HepG2 (cell line): ENCODE data around the gene COL27A1. TPM values are rescaled to one million over a fixed set of nuclear protein-coding genes. Genes with fewer than 3 reads are reported as not detected.
A peak's percentile ranks its signal among the peaks of the same experiment; 100 is the strongest.

Experiments
- ATAC-seq: fragments of 200-7000 bp; cut with Tn5 transposase; 3 replicates; pipeline ENCODE4 v1.9.1; 2020; ENCODE audit warnings: mild to moderate bottlenecking, moderate library complexity
- BruUV-seq: library from RNA; stranded (reverse); fragments of 400-500 nt; replicated peaks from 2 replicates; lab custom pipeline; 2021; lab: Mats Ljungman, UMichigan
- CTCF ChIA-PET: fragments of 300-600 bp; formaldehyde crosslinking; extraction: SDS; loops from one replicate; lab custom pipeline; 2021; ENCODE audit warnings: low total read pairs, inconsistent platforms, low intra/inter-chr PET ratio; lab: Yijun Ruan, JAX
- POLR2A ChIA-PET: fragments of 350-600 bp; sonication (Branson Sonifier 250); formaldehyde crosslinking; loops from one replicate; lab custom pipeline; 2020; ENCODE audit warnings: antibody characterized with exemption, inconsistent platforms; lab: Yijun Ruan, JAX
- DNase-seq: peaks from one replicate; pipeline ENCODE4 v3.0.0-alpha.2; 2015; ENCODE audit warnings: low spot score
- FAIRE-seq: peaks from 3 replicates; lab custom pipeline; 2011; peaks lifted over from hg19 to GRCh38; lab: Jason Lieb, UNC
- H2AFZ ChIP-seq: one replicate; pipeline ENCODE4 v1.6.1; 2011; ENCODE audit warnings: low read length, inconsistent platforms
- H3K27ac ChIP-seq: fragments of 300-600 bp; 3 replicates; pipeline ENCODE4 v1.8.0; 2011; ENCODE audit warnings: mixed run types, mild to moderate bottlenecking, mixed read lengths, low read length, inconsistent platforms; ENCODE audit not compliant: insufficient read depth; ENCODE audit errors: extremely low read length
- H3K27me3 ChIP-seq, 2 experiments: fragments of 200-600 bp in 1 of 2; 2 replicates in 1 of 2; 3 replicates in 1 of 2; pipeline versions ENCODE4 v1.6.0 to v1.8.0; 2011; ENCODE audit warnings: low read length in 2 of 2, mild to moderate bottlenecking in 2 of 2, moderate library complexity in 2 of 2, inconsistent platforms in 1 of 2; ENCODE audit not compliant: insufficient read depth in 2 of 2, control insufficient read depth in 1 of 2
- H3K36me3 ChIP-seq, 2 experiments: fragments of 200-600 bp in 1 of 2; replicated peaks in 1 of 2; 2 replicates in 1 of 2; 3 replicates in 1 of 2; pipeline versions ENCODE4 v1.5.1 to v1.8.0; 2011; ENCODE audit warnings: low read length in 2 of 2, inconsistent platforms in 1 of 2; ENCODE audit not compliant: insufficient read depth in 2 of 2, control insufficient read depth in 1 of 2
- H3K4me1 ChIP-seq: 2 replicates; pipeline ENCODE4 v1.5.1; 2012; ENCODE audit warnings: low read length, inconsistent platforms; ENCODE audit not compliant: insufficient read depth
- H3K4me2 ChIP-seq: 2 replicates; pipeline ENCODE4 v1.6.0; 2011; ENCODE audit warnings: low read depth, low read length, inconsistent platforms
- H3K4me3 ChIP-seq, 3 experiments: fragments of 200-600 bp in 1 of 3; sonication (generic), shearing (Covaris generic) in 1 of 3; replicated peaks in 1 of 3; 2 replicates each; pipeline ENCODE4 v1.5.1; 2011 to 2016; ENCODE audit warnings: low read length in 3 of 3, inconsistent platforms in 2 of 3, low read depth in 2 of 3, mild to moderate bottlenecking in 2 of 3, control low read depth in 1 of 3, mixed read lengths in 1 of 3; ENCODE audit not compliant: insufficient read depth in 1 of 3
- H3K79me2 ChIP-seq: one replicate; pipeline ENCODE4 v1.6.1; 2011; ENCODE audit warnings: low read length, inconsistent platforms; ENCODE audit not compliant: insufficient read depth
- H3K9ac ChIP-seq: 2 replicates; pipeline ENCODE4 v1.6.0; 2011; ENCODE audit warnings: mild to moderate bottlenecking, low read depth, low read length, inconsistent platforms; ENCODE audit not compliant: insufficient read depth
- H3K9me3 ChIP-seq: 2 replicates; pipeline ENCODE4 v1.5.1; 2012; ENCODE audit warnings: mild to moderate bottlenecking, low read length
- H4K20me1 ChIP-seq: 2 replicates; pipeline ENCODE4 v1.6.0; 2011; ENCODE audit warnings: inconsistent platforms, mild to moderate bottlenecking, low read length, moderate library complexity; ENCODE audit not compliant: insufficient read depth
- CHCHD3 ChIP-seq: sonication (generic); formaldehyde crosslinking; IDR thresholded peaks from 2 replicates; pipeline ENCODE4 v1.8.0; 2022; ENCODE audit warnings: mild to moderate bottlenecking, missing genetic modification reagents, moderate library complexity
- ETV5 ChIP-seq: IDR thresholded peaks from 2 replicates; pipeline ENCODE4 v1.6.1; 2018; ENCODE audit warnings: missing biosample characterization, missing genetic modification reagents, inconsistent platforms, borderline replicate concordance
- GATAD2A ChIP-seq: IDR thresholded peaks from 2 replicates; pipeline ENCODE4 v1.6.1; 2016
- HIVEP1 ChIP-seq: sonication (generic); formaldehyde crosslinking; IDR thresholded peaks from 2 replicates; pipeline ENCODE4 v1.4.0; 2020; ENCODE audit warnings: mild to moderate bottlenecking, missing genetic modification reagents
- RBFOX2 ChIP-seq: fragments of 200-400 bp; formaldehyde crosslinking; IDR thresholded peaks from 2 replicates; pipeline ENCODE4 v1.6.1; 2017; ENCODE audit warnings: low read depth, mild to moderate bottlenecking, low read length
- RCOR2 ChIP-seq: IDR thresholded peaks from 2 replicates; pipeline ENCODE4 v1.6.1; 2016; ENCODE audit warnings: missing biosample characterization, missing genetic modification reagents
- RXRB ChIP-seq: IDR thresholded peaks from 2 replicates; pipeline ENCODE4 v1.6.1; 2016; ENCODE audit warnings: borderline replicate concordance, missing genetic modification reagents, missing compliant biosample characterization
- YEATS4 ChIP-seq: sonication (generic); formaldehyde crosslinking; IDR thresholded peaks from 2 replicates; pipeline ENCODE4 v1.4.0; 2020; ENCODE audit warnings: missing genetic modification reagents, borderline replicate concordance
- ZFX ChIP-seq: sonication (generic); formaldehyde crosslinking; IDR thresholded peaks from 2 replicates; pipeline ENCODE4 v1.4.0; 2020; ENCODE audit warnings: mild to moderate bottlenecking, low read depth, missing genetic modification reagents, moderate library complexity
- WGBS: methylation state at CpG from one replicate; pipeline ENCODE4 v1.1.6; 2017; ENCODE audit warnings: low lambda C conversion rate; 5-methylcytosine and 5-hydroxymethylcytosine counted together
- in situ Hi-C: cut with HindIII; loops from 2 replicates; pipeline ENCODE4 v1.10.0; 2017; ENCODE audit warnings: low pct_unique_long_range_greater_than_20kb; ENCODE audit not compliant: extremely low pct_ligation_motif_present
- intact Hi-C: fragments of 100-400 bp; cut with micrococcal nuclease; formaldehyde crosslinking; loops from one replicate; pipeline ENCODE4 v1.10.0; 2022; ENCODE audit not compliant: unreplicated experiment
- polyA plus RNA-seq, 8 experiments: library from polyadenylated mRNA; depleted of rRNA in 3 of 8; stranded (reverse) in 7 of 8; unstranded in 1 of 8; fragments of >200 nt; fragmentation: Illumina TruSeq in 4 of 8; extraction: Trizol in 4 of 8; gene quantifications; 2 replicates each; pipeline versions ENCODE4 v1.2.1 to v1.2.3, GENCODE V29; 2011 to 2016; ENCODE audit warnings: low read depth in 4 of 8, missing spikeins in 1 of 8, mixed read lengths in 1 of 8; ENCODE audit not compliant: insufficient read depth in 1 of 8
- total RNA-seq, 5 experiments: library from RNA; depleted of rRNA; stranded (reverse); fragments of >200 nt; fragmentation: Illumina TruSeq; extraction: Trizol; gene quantifications; 2 replicates each; pipeline ENCODE4 v1.2.3, GENCODE V29; 2016; ENCODE audit warnings: low read depth in 1 of 5
- TF ChIP-seq, protein P1 (sequence below): sonication (generic); formaldehyde crosslinking; IDR thresholded peaks from 2 replicates; pipeline ENCODE4 v1.8.1; 2023; ENCODE audit warnings: mild to moderate bottlenecking, inconsistent platforms, moderate library complexity, missing genetic modification reagents, borderline replicate concordance
- TF ChIP-seq, protein P2 (sequence below): sonication (generic); formaldehyde crosslinking; IDR thresholded peaks from 2 replicates; pipeline ENCODE4 v1.4.0; 2020; ENCODE audit warnings: mild to moderate bottlenecking, missing genetic modification reagents, borderline replicate concordance
- TF ChIP-seq, protein P3 (sequence below): sonication (generic); formaldehyde crosslinking; IDR thresholded peaks from 2 replicates; pipeline ENCODE4 v1.5.0; 2020; ENCODE audit warnings: missing genetic modification reagents
- TF ChIP-seq, protein P4 (sequence below): sonication (generic); formaldehyde crosslinking; IDR thresholded peaks from 2 replicates; pipeline ENCODE4 v1.9.0; 2022; ENCODE audit warnings: missing genetic modification reagents, mild to moderate bottlenecking, borderline replicate concordance

Gene COL27A1
- total and polyA plus RNA-seq, 2 of the 13 experiments (the other 11 are each of a cell fraction or from before 2014, with no cell fraction given): 71.3 to 89.1 TPM

DNA sequence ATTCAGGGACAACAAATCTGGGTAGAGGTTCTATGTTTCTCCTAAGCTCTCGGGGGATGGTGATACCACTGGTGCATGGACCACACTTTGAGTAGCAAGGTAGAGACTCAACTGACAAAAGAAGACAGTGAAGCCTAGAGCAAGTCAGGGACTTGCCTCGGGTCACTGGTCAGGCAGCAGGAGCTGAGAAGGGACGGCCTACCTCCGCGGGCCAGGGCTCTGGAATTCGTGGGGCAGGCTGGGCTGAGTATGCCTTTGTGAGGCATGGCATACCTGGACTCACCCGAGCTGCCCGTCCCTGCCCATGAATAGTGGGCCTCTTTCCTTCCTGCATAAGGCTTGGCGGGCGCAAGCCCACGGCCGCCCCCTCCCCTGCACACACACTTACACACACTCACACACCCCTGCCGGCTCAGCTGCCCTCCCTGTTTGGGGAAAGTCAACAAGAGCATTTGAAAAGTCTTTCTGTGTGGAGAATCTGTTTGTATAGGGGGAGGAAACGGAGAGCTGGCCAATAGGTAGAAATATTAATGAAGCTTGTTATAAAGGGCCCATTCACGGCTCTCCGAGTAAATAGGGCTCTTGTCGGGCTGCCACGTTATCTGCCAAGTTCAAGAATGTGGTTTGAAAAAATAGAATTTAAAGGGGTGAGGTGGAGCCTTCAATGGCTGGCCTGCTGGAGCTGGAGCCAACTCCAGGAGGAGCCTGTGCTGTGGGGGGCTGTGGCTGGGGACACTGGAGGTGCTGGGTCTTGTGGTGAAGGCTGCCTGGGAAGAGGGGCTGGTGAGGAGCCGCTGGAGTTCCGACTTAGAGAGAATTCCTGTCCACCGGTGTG is 37.1 kb upstream of the COL27A1 start:
- Histone ChIP-seq H3K27ac (peak overlapping the region; percentile 87), H3K79me2 (no peaks in the 10 kb centered on the region), H3K4me1 (peaks cover 93% of the 10 kb centered on the region), H3K36me3 (no peaks in the 10 kb centered on the region), H3K27me3 (no peaks in the 10 kb centered on the region), H3K9ac (peak overlapping the region; percentile 70), H2AFZ (no peak overlapping the region), H3K4me3 (peak overlapping the region; percentile 27 to 64 (median 48); a peak in 5 of 6 replicates), H4K20me1 (no peaks in the 10 kb centered on the region), H3K9me3 (no peaks in the 10 kb centered on the region), H3K4me2 (peak overlapping the region; percentile 87)
- TSS peak; percentile 76 for BruUV-seq
- ChIA-PET POLR2A (interaction anchor here (1.0 to 5.6 kb wide), 17 partner anchors 8 to 210 kb away, joined by 3 to 107 read pairs (median 6); partner anchors contain the start of genes AMBP, COL27A1 and KIF12), CTCF (no interaction called here)
- peak; percentile 81 for ATAC-seq
- peak; percentile 97 for FAIRE-seq
- peak; percentile 99 for DNase-seq
- intact Hi-C loops: loop anchor here (1.0 to 2.0 kb wide), 5 partner anchors 10 to 57 kb away; no protein-coding TSS in a partner anchor
- WGBS: under 1% methylated on average over 9 of the region's 21 CpGs
- in situ Hi-C loops: no loop called here
- TF ChIP-seq, protein P1, sequence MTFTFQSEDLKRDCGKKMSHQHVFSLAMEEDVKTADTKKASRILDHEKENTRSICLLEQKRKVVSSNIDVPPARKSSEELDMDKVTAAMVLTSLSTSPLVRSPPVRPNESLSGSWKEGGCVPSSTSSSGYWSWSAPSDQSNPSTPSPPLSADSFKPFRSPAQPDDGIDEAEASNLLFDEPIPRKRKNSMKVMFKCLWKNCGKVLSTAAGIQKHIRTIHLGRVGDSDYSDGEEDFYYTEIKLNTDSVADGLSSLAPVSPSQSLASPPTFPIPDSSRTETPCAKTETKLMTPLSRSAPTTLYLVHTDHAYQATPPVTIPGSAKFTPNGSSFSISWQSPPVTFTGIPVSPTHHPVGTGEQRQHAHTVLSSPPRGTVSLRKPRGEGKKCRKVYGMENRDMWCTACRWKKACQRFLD (CRISPR knock-in tag): no peak
- TF ChIP-seq YEATS4 (CRISPR knock-in tag) (0 out of 2 replicates have a peak, but pooled peaks have one; percentile 29), CHCHD3 (CRISPR knock-in tag) (no peak), RCOR2 (peak; percentile 33; the same call in 1 of the 2 replicates), GATAD2A (peak; percentile 98), ETV5 (CRISPR knock-in tag) (peak; percentile 85), RXRB (CRISPR knock-in tag) (peak; percentile 91), RBFOX2 (peak; percentile 67; the same call in 1 of the 2 replicates), ZFX (CRISPR knock-in tag) (peak; percentile 83), HIVEP1 (CRISPR knock-in tag) (peak; percentile 94)
- TF ChIP-seq, protein P2, sequence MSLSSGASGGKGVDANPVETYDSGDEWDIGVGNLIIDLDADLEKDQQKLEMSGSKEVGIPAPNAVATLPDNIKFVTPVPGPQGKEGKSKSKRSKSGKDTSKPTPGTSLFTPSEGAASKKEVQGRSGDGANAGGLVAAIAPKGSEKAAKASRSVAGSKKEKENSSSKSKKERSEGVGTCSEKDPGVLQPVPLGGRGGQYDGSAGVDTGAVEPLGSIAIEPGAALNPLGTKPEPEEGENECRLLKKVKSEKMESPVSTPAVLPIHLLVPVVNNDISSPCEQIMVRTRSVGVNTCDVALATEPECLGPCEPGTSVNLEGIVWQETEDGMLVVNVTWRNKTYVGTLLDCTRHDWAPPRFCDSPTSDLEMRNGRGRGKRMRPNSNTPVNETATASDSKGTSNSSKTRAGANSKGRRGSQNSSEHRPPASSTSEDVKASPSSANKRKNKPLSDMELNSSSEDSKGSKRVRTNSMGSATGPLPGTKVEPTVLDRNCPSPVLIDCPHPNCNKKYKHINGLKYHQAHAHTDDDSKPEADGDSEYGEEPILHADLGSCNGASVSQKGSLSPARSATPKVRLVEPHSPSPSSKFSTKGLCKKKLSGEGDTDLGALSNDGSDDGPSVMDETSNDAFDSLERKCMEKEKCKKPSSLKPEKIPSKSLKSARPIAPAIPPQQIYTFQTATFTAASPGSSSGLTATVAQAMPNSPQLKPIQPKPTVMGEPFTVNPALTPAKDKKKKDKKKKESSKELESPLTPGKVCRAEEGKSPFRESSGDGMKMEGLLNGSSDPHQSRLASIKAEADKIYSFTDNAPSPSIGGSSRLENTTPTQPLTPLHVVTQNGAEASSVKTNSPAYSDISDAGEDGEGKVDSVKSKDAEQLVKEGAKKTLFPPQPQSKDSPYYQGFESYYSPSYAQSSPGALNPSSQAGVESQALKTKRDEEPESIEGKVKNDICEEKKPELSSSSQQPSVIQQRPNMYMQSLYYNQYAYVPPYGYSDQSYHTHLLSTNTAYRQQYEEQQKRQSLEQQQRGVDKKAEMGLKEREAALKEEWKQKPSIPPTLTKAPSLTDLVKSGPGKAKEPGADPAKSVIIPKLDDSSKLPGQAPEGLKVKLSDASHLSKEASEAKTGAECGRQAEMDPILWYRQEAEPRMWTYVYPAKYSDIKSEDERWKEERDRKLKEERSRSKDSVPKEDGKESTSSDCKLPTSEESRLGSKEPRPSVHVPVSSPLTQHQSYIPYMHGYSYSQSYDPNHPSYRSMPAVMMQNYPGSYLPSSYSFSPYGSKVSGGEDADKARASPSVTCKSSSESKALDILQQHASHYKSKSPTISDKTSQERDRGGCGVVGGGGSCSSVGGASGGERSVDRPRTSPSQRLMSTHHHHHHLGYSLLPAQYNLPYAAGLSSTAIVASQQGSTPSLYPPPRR (CRISPR knock-in tag): peak; percentile 95
- TF ChIP-seq, protein P3, sequence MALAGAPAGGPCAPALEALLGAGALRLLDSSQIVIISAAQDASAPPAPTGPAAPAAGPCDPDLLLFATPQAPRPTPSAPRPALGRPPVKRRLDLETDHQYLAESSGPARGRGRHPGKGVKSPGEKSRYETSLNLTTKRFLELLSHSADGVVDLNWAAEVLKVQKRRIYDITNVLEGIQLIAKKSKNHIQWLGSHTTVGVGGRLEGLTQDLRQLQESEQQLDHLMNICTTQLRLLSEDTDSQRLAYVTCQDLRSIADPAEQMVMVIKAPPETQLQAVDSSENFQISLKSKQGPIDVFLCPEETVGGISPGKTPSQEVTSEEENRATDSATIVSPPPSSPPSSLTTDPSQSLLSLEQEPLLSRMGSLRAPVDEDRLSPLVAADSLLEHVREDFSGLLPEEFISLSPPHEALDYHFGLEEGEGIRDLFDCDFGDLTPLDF (CRISPR knock-in tag): no peak
- TF ChIP-seq, protein P4, sequence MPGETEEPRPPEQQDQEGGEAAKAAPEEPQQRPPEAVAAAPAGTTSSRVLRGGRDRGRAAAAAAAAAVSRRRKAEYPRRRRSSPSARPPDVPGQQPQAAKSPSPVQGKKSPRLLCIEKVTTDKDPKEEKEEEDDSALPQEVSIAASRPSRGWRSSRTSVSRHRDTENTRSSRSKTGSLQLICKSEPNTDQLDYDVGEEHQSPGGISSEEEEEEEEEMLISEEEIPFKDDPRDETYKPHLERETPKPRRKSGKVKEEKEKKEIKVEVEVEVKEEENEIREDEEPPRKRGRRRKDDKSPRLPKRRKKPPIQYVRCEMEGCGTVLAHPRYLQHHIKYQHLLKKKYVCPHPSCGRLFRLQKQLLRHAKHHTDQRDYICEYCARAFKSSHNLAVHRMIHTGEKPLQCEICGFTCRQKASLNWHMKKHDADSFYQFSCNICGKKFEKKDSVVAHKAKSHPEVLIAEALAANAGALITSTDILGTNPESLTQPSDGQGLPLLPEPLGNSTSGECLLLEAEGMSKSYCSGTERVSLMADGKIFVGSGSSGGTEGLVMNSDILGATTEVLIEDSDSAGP: peak; percentile 75; the same call in 1 of the 2 replicates
